Activated T-cell treated with anti-CD3 and anti-CD28 coated beads, Interleukin-2, amount 50 U/mL, for 48 hours (primary cell): ENCODE results near the gene CXCL16.

Experiments
- DNase-seq, 2 experiments: peaks; one replicate each; pipeline ENCODE4 v3.0.0-alpha.2; 2020

CXCL16 gene

DNA sequence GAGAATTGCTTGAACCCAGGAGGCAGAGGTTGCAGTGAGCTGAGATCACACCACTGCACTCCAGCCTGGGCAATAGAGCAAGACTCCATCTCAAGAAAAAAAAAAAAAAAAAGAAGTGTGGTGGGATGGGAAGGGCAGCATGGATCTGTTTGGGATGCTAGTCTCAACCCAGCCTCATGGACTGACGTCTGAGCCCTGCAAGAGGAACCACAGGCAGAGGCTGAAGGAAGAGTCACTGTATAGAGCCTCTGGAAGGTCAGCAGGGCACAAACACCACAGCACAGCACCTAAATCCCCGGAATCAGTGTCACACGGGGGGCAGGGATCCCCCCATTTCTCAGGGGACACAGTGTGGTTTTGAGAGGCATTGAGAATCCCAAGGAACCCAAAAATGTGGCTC lies 10.9 kb upstream of the CXCL16 start:
- DNase-seq = no peak

DNA sequence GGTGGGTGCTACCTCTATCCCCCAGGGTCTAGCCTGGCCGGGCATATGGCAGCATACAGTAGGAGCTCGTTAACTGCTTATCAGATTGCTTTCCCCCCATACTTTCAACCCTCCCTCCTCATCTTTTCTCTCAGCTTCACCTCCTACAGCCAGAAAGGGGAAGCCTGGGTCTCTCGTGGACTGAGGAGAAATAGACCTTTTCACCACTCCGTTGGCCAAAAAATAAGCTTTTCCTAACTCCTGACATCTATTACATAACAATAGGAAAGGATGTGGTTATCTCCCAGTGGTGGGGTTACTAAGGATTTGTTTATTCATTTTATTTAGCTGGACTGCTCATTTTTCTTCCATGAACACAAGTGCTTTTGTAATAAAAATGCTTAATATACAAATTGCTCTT lies 9.0 kb upstream of the CXCL16 start:
- DNase-seq = no peak

DNA sequence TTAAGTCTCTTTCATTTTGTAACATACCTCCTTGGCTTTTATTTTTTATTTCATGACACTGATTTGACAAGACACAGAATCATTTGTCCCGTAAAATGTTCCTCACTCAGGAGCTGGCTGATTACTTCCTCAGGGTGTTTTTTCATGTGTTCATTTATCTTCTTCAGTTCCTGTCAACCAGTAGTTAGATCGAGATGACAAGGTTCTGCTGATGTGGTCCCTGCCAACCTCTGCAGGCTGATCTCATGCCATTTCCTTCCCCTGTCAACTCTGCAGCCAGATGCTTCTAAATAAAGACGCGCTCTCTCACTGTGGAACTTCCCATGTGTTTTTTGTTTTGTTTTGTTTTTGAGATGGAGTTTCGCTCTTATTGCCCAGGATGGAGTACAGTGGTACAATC lies 8.1 kb upstream of the CXCL16 start:
- no peak for DNase-seq

DNA sequence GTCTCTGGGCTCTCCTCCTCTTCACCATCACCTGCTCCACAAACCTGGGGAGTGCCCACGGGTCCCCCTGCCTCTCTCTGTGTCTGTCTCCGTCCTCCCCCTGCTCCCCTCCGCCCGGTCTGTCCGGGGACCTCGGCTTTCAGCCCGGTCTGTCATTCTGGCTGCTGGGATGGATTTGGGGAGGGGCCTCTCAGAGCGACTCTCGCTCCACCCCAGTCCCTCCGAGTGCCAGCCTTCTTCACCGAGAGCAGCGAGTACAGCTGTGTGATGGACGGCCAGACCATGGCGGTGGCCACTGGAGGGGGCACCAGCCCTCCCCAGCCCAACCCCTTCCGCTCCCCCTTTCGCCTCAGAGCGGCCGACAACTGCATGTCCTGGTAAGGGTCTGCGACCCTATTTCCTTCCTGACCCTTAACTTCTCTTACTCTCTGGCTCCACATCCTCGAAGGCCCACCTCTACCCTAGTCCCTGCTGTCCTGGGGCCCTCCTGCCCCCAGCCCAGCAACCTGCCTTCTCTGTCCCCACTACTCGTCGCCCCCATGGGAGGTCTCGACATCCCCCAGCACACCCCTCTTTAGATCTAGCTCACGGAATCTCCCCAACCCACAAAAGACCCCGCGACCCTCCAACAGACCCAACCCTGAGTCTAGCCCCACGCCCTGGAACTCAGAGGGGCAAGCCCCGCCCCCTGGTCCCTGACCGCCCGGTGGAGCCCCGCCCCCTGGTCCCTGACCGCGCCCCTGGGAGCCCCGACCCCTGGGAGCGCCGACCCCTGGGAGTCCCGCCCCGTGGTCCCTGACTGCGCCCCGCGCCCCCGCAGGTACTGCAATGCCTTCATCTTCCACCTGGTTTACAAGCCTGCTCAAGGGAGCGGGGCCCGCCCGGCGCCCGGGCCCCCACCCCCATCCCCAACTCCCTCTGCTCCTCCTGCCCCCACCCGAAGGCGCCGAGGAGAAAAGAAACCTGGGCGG lies 5.6 kb upstream of the CXCL16 start:
- no peak for DNase-seq

DNA sequence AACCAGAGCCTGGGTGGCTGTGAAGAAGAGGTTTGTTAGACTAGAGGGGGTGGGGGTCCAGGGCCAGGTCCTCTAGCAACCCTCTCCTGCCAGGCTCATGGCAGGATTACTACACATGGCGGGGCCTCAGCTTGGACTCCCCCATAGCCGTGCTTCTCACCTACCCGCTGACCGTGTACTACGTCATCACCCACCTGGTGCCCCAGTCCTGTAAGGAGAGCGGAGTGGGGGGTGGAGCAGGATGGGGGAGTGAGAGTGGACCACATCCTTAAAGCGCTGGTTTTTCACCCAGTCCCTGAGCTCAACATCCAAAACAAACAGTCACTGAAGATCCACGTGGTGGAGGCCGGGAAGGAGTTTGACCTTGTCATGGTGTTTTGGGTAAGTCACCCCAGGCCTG lies 4.2 kb upstream of the CXCL16 start:
- DNase-seq = no peak

DNA sequence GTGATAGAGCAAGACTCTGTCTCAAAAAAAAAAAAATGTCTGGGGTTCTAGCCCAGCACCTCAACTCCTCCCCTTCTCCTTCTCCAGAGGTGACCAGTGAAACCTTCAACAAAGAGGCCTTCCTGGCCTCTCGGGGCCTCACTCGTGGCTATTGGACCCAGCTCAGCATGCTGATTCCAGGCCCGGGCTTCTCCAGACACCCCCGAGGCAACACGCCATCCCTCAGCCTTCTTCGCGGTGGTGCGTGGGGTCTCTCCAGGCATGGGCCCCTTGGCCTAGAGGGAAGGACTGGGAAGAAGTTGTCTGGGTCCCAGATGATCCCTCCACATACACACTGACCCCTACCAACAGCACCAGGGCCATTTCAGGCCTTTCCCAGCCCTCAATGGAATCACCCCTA lies 3.5 kb upstream of the CXCL16 start:
- no peak for DNase-seq

DNA sequence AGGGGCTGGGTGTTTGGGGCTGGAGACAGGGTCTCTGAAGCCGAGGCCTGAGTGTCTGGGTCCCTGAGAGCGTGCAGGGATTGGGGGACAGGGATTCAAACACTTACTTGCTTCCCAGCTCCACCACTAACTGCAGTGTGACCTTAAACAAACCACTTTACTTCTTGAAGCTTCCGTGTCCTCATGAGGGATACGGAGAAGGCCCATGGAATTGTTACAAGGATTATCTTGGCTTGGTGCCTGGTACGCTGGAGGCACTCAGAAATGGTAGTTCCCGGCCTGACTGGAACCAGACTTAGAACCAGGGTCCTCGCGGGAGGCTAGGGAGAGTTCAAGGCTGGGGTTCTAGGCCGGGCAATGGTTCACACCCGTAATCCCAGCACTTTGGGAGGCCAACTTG lies 2.9 kb upstream of the CXCL16 start:
- no peak for DNase-seq

DNA sequence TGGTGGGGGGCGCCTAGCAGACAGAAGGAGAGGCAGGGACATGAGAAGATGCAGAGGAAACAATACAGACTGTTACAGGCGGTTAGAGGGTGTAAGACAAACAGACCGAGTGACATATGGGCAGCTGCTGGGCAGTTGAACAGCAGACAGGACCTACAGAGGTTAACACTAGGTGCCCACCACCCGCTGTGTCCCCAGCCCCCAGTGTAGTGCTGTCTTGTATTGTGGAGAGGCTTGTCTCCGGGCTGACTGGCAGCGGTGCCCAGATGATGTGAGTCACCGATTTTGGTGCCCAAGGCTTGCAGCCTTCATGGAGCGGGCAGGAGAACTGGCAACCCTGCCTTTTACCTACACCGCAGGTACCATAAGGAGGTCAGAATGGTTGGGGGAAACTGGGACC lies 2.4 kb upstream of the CXCL16 start:
- no peak for DNase-seq

DNA sequence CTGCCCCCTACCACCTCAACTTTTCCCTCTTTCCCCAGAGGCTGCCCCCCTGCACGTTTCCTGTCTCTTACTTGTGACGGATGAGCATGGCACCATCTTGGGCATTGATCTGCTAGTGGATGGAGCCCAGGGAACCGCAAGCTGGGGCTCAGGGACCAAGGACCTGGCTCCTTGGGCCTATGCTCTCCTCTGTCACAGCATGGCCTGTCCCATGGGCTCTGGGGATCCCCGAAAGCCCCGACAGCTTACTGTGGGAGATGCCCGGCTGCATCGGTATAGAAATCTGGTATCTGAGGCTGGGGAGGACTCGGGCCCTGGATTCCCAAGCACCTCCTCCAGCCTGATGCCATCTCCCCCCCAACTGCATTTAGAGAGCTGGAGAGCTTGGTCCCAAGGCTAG lies 1.8 kb upstream of the CXCL16 start:
- no peak for DNase-seq

DNA sequence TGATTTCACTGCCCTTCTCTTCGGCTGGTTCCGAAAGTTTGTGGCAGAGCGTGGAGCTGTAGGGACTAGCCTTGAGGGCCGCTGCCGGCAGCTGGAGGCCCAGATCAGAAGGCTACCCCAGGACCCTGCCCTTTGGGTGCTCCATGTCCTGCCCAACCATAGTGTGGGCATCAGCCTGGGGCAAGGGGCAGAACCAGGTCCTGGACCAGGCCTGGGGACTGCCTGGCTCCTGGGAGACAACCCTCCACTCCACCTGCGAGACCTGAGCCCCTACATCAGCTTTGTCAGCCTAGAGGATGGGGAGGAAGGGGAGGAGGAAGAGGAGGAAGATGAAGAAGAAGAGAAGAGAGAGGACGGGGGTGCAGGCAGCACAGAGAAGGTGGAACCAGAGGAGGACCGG lies 856 bp upstream of the CXCL16 start:
- no peak for DNase-seq

DNA sequence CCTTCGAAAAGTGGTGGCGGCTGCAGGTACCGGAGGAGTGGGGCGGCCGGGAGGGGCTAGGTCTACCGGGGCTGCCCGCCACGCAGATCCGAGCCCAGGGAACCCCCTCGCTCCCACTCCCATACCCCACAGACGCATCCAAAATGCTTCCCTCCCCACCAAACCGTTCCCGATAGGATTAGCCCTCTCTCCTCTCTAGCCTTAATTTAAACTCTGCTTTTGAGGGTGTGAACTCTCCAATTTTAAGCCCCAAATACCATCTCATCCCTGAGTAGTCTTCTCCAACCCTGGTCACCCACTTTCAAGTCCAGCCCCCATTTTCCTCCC lies 260 bp upstream of the CXCL16 start:
- no peak for DNase-seq

DNA sequence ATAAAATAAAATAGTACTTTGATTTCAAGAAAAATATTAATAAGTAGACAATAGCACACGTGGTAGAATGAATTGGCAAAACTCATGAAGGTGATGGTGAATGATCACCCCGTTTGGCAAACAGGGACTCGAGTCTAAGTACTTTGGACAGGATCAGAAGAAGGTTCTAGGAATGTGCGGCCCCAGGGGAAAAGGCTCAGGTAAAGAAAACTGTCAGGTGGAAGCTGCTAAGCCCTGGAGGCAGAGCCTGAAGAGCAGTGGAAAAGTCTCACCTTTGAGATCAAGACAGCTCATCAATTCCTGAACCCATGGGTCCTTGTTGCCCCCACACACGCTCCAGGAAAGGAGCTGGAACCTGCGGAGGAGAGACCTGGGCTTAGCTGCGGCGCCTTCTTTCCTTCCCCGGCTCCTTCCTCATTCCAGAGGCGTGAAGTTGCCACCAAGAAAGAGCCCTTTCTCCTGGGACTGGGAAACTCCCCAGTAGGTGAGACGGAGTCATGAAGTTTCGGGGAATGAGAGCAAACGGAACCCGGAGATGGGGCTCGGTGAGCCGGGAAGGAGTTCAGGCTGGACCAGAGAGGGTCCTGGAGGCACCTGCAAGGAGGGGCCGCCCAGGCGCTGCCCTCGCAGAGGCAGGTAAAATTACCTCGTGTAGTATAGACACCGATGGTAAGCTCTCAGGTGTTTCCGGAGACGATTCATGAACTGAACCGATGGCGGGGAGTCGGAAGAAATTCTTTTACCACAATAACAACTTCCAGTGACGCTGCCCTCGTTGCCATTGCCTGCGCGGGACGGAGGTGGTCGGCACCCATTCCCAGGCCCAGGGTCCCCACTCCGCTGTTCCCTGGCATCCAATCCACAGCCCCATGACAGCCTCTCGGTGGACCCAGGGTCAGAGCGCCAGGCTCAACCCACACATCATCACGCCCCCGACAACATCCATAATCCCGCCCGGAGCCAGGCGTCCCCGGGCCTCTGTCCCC lies 1.3 kb downstream of the CXCL16 start:
- no peak for DNase-seq

DNA sequence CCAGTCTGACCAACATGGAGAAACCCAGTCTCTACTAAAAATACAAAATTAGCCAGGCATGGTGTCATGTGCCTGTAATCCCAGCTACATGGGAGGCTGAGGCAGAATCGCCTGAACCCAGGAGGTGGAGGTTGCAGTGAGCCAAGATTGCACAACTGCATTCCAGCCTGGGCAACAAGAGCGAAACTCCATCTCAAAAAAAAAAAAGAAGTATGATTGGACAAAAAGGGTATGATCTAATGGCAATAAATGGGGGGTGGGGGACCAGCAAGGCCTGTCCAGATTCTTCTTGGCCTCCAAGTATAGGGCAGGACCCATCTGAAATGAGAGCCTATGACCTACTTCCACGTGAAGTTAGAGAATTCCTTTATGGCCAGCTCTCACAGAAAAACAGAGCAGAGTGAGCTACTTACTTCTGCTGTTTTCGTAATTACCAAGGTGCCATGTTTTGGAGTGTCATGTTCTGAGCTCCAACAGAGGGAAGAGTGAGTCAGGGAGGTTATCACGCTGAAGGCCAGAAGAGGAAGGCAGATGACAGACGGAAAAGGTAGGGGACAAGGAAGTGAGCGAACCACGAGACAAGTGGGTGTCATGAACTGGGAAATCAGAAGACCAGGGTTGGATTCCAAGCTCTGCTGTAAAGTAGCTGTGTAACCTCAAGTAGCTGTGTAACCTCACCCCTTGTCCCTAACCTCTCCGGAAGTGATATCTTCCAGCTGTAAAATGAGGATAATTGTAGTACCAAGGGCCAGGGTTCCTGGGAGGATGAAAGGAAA lies 3.7 kb downstream of the CXCL16 start:
- DNase-seq = no peak

DNA sequence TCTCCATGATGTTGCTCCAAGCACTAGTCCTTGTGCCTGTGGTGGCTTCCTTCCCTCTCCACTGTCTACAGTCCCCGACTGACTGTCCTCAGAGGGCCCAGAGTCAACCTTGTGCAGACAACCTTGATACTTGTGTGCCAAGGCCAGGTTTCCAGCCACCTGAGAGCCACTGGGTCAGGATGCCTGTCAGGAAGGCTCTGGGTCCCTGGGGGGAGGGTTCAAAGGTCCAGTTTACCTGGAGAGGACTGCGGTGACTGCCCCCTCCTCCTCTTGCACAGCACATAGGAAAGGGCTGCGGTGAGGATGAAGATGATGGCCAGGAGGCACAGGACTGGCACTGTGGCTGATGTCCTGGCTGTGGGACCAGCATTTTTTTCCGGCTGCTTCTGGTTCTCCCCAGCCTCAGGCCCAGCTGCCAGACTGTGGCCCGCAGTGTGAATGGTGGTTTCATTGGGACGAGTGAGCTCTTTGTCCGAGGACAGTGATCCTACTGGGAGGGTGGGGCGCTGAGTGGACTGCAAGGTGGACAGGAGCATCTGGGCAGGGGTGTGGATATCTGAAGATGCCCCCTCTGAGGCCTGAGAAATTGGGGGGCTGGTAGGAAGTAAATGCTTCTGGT lies 4.8 kb downstream of the CXCL16 start:
- DNase-seq = no peak

DNA sequence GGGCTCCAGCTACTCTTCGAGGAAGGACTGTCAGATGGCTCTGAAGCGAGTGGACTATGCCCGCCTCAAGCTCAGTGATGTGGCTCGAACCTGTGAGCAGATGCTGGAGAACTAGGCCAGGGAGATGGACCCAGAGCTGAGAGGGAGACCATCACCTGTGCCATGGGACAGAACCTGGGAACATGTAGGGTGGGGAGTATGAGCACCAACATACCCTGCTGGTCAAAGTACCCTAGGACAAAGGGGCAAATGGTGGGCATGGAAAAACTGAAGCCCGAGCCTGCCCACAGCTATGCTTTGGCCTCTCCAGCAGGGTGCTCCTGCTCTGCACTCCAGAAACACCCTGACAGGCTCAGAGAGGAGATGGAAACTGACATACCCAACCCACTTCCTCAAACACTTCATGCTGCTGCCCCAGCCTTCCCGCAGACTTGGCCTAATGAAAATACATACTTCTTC lies 6.6 kb downstream of the CXCL16 start:
- DNase-seq = no peak

DNA sequence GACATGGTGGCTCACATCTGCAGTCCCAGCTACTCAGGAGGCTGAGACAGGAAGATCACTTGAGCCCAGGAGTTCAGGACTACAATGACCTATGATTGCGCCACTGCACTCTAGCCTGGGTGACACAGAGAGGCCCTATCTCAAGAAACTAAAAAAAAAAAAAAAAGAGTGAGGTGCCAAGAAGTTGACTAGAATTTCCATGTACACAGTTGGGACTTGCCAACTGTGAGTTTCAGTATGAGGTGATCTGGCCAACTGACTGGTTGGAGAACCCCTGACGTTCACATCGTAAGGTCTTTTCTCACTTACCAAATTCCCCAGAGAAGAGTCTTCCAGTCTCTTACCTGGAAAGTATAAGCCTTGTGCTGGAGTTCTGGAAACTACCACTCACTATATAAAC lies 11.6 kb downstream of the CXCL16 start:
- no peak for DNase-seq

DNA sequence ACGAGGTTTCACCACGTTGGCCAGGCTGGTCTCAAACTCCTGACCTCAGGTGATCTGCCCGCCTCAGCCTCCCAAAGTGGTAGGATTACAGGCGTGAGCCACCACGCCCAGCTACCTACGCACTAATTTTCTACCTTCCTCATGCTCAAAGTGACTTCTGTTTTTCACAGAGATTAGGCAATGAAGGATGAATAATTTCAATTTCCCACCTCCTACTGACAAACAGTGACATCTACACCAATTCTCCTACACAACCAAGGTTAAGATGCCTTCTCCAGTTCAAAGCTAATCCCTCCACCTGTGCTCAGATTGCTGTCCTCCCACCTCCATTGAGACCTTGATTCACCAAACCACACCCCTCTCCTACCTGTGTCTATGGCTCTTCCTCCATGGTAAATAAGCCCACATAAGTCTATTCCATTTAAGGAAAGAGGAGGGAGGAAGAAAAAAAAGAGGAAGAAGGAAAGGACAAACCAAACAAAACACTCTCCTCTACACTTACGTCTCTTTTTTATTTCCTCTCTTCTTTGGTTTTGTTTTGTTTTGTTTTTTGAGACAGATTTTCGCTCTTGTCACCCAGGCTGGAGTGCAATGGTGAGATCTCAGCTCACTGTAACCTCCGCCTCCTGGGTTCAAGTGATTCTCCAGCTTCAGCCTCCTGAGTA lies 13.9 kb downstream of the CXCL16 start:
- no peak for DNase-seq

DNA sequence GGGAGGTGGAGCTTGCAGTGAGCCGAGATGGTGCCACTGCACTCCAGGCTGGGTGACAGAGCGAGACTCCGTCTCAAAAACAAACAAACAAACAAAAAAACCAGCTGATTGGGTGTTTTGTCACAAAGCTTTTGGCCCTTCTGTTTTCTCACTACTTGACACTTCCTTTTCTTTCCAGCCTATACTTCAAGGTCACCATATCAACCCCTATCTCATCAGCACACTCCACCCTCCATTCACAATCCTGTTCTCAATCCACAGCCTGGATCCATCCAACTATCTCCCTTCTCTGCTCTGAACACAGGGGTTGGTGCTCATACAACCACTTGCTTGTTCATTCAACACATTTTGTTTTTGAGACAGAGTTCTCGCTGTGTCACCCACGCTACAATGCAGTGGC lies 15.1 kb downstream of the CXCL16 start:
- no peak for DNase-seq

DNA sequence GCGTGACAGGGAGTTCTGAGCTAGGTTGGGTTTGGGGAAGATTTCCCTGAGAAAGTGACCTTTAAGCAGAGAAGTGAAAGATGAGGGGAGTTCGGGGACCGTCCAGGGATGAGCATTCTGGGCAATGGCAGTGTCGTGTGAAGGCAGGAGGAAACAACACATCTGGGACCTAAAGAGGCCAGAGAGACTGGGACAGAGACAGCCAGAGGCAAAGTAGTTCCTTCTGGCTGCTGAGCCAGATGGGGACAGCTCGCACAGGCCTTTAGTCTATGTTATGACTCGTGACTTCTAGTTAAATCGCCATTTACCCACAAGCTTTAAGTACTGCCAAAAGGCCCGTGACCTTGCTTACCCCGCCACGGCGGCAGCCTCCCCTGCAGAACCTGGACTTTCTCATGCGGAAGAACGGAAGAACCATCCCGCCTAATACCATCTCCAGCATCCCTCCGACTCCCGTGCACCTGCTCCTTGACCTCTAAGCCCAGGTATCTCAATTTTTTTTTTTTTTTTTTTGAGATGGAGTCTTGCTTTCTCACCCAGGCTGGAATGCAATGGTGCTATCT lies 17.0 kb downstream of the CXCL16 start:
- DNase-seq = no peak

DNA sequence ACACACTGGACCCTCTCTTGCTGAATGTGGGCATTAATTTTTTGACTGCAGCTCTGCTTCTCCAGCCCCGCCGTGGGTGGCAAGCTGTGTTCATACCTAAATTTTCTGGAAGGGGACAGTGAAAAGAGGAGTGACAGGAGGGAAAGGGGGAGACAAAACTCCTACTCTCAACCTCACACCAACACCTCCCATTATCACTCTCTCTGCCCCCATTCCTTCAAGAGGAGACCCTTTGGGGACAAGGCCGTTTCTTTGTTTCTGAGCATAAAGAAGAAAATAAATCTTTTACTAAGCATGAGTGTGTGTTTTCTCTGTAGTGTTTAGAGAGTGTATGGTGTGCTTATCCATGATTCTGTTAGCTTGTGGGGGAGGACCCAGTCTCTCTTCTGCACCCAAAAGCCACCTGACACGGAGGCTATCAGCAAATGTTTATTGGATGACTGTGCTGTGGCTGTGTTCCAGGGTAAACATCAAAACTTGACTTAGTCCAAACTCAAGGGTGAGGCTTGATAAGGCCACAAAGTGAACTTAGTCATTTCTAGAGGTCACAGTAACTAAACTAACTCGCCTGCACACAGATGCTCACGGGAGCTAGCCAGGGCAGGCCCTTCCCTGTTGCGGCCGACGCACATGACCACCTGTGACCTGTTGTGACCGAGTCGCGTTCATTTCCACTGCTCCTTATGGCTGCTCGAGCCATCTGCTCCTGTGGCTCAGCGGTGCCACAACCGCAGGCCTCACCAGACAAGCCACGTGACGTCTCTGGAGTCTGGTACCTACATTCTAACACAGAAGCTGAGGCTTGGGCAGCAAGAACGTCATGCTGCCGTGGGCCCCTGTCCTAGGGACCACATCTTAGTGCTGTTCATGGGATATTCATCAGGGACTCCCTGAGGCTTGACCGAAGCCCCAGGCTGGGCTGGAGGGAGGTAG lies 18.3 kb downstream of the CXCL16 start:
- no peak for DNase-seq
